ENCODE measurements around the gene KIDINS220.

- TF ChIP-seq POLR2A (IDR thresholded peaks at IDR 0.05; ENCODE audit: low read length) (no peak), HDAC2 (IDR thresholded peaks at IDR 0.05) (no peak), CTCF (IDR thresholded peaks at IDR 0.05) (no peak), HOXA7 (CRISPR knock-in tag; IDR thresholded peaks at IDR 0.05) (no peak), CEBPB (IDR thresholded peaks at IDR 0.05) (no peak), MAFK (IDR thresholded peaks at IDR 0.05; ENCODE audit: partially characterized antibody) (no peak)
Observed at GRCh38 chr2:8839189-8839965, 2.0 kb upstream of the KIDINS220 start.
